IPS-NIHi11 (cell line): ENCODE results near the gene PAQR7.

Source experiments
- DNase-seq: peaks from one replicate; pipeline ENCODE4 v3.0.0; 2012; ENCODE audit warnings: mixed read lengths, low spot score

PAQR7 gene

DNA sequence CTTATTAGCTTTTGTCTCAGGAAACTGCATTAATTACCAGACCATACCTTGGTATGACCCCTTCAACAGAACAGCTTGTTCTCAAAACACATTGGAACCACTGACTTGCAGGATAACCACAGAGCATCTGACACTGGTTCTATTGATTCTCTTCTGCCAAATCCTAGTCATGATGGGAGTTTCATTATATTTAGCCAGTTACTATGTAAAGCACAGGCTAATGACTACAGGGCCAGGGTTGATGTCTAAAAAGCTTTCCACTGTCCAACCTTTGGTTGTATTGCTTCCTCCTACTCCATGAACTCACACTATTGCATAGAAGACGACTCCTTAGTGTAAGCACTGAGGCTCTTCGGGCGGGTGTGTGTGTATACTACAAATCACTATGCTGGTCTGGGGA, 27.0 kb upstream of the PAQR7 start:
- no peak for DNase-seq

DNA sequence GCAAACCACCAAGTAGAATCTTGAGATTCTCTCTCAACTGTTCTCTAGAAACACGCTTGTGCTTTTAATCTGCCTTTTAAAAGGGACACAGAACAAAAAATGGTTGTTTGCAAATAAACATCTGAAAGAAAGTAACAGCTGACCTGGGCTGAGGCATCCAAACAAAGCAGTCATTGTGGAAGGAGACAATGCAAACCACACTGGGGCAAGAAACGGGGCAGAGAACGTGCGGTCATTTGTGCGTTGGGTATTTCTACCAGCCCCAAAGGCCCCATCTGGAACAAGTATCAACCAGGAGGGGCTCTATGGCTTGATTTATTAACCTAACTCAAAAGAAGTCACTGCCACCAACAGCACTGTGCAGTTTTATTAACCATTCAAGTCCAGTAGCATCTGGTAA, 24.7 kb upstream of the PAQR7 start:
- no peak for DNase-seq

DNA sequence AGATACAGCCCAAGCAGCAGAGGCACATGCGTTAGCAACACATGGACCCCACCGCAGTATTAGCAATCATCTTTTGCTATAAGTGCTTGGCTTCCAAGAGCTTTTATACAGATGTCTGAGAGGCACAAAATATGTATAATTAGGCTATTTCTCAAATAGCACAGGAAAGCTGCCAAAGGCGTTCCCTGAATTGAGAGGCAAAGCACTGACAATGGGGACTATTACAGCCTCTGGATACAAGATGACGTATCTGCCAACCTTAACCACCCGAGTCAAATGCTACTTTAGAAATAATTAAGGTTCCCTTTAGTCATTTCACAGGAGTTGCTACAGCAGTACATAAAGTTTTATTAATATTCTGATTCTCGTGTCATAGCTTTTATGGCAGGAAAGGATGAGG, 24.3 kb upstream of the PAQR7 start:
- no peak for DNase-seq

DNA sequence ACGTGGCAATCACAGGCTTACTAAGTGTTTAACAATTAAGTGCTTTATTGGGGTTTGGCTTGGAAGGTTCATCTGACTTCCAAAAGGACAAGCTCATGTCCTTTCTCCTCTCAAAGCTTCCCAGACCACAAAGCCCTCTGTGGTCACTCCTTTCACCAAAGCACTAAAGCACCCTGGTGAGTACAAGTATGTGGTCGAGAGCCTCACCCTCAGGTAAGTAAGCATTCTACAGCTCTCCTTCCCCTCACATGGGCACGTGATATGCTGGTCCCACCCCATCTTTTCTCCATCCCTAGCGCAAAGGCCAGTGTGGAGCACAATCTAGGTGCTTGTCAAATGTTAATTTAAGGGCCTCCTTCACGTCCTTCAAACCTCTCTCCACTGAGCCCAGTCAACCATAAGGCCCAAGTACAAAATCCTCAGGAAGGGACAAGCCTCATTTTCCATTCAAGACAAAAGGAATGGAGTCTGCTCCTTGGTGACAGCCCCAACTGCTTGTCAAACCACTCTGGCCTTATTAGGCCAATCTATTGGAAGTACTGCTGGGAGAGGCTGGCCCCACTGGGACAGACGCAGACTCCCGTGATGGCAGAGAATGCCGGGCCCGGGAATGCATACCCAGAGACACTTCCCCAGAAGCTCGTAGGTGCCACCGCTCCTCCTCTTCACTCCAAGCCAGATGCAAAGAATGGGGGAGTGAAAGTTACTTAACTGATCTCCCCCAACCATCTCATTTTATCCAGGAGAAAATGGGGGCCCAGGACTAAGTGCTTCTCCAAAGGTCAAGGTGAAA, 22.9 kb upstream of the PAQR7 start:
- DNase-seq: no peak

DNA sequence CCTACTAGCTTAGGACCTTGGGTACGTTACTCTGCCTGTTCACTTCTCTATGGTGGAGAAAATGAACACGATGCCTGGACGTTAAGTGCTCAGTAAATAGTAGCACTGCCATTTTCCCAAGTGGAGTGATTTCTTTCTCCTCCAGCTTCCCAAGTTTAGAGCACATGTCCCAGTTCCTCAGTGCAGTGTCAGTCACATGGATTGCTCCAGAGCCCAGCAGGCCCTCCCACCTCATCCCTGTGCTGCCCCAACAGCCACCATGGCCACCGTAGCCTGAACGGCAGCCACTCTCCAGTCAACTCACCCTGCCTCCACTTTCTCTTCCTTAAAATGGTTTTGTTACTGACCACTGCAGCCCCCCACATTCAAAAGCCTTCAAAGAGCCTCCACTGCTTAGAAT, 22.2 kb upstream of the PAQR7 start:
- no peak for DNase-seq

DNA sequence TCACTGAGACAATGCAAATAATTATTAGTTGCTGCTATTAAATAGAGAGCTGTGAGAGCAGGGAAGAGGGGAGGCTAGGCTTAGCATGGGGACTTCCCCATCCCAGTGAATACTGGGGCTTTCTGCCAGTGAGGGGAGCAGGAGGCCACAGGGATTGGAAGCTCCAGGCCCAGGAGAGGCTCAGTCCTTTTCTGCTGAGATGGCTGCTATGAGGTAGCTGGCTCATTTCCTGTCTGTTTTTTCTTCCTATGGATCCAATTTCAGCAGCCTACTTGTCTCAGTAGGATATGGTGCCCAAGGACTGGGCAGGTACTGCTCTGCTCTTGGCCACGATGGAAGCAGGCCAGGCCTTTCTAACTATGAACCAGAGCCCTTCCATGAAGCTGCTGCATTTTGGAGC, 20.8 kb upstream of the PAQR7 start:
- DNase-seq: no peak

DNA sequence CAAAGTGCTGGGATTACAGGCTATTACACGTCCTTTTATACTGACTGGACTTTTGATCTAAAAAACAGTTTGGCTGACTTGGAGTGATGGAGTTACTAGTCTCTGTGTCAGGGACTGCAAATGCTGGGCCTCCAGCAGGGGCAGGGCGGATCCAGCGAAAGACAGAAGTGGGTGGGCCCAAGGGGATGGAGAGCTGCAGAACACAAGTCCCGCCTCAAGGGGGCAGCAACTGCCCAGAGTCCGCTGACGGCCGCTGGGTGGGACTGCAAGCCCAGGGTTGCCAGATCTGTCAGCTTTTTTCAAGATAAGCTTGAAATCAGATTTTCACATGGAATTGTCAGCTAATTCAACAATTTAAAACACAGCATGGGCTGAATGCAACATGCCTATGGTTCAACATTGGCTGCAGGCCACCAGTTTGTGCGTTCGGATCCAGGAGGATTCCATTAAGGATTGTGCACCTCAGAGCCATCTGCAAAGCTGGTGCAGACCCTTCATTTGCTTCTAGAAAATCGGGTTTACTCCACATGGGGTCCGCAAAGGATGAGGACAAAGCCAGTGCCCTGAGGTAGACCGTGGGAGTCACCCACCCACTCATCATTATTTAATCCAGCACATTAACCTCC, 20.0 kb upstream of the PAQR7 start:
- peak; percentile 93 for DNase-seq

DNA sequence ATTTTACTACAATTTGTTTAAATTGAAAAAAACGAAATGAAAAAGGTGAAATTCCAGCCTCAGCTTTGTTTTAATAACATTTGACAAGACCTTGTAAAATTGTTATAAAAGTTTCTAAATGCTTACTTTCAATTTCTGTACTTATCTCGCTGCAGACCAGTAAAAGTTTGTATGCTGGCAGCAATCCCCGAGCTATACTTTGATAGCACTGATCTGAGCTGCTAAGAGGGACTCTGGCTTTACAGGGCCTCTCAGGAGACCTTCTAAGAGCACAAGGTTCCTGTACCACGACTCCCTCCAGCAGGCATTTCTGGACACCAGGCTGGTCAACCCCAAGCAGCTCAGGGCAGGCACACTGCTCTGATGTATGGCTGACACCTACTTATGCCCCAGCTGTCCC, 17.6 kb upstream of the PAQR7 start:
- no peak for DNase-seq

DNA sequence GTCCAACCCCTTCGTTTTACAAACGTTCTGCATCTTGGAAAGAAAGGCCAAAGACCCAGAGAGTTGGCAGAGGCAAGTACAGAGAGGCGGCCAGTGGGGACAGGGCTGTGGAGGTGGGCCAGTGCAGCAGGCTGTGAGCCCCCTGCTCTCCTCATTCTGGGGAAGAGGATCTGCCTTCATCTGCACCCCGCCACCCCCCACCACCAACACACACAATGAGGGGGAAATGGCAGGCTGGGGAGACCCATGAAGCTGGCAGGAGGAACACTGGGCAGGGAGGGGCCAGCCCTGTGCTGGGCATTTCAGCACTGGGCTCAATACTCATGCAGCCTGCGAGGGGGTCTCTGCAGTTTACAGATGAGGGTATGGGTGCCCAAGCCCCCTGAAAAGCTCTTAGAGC, 16.1 kb upstream of the PAQR7 start:
- DNase-seq: no peak

DNA sequence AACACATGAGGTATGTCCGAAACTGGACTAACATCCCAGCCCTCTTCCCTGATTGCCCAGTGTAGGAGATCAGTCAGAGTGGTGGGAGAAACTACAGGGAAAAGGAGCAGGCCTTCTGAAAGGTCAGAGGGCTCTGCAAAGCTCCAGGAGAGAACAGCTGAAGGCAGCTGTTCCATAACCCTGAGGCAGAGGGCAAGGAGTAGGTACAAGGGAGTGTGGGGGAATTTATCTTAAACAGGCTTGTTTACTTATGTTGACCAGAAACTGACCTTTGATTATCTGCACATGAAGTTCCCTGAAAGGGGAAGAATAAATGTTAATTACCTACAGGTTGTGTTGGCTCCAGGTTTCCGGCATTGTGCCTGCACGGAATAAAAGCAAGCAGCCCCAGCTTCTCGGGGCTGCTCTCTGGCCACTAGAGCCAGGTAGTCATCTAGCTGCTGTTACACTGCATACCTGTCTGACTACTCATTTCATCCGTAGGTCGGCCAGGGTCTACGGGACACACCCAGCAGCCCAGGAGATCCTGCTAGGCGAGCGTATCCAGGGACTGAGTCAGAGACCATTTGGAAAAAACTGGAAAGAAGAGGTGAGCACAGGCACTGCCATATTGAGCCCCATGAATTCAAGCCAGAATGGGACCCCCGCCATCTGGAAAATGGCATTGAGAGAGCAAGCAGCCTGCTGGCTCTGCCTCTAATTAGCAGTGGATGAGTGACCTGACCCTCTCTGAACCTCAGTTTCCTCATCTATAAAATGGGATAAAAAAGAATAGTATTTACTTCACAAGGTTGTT, 14.9 kb upstream of the PAQR7 start:
- DNase-seq: no peak

DNA sequence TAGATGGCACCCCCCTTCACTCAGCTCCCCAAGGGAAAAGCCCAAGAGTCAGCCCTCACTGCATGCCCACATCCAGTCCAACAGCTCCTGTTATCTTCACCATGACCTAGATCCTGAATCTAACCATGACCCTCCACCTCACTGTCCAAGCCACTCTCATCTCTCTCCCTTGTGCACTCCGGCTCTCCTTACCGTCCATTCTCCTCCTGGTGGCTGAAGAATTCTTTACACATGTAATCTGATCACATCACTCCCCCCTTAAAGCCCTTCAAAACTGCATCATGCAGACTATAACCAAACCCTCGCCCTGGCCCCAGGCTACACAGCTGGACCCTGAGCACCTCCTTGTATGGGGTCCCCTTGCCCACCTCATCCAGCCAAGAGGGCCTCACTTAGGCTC, 14.0 kb upstream of the PAQR7 start:
- DNase-seq: no peak

DNA sequence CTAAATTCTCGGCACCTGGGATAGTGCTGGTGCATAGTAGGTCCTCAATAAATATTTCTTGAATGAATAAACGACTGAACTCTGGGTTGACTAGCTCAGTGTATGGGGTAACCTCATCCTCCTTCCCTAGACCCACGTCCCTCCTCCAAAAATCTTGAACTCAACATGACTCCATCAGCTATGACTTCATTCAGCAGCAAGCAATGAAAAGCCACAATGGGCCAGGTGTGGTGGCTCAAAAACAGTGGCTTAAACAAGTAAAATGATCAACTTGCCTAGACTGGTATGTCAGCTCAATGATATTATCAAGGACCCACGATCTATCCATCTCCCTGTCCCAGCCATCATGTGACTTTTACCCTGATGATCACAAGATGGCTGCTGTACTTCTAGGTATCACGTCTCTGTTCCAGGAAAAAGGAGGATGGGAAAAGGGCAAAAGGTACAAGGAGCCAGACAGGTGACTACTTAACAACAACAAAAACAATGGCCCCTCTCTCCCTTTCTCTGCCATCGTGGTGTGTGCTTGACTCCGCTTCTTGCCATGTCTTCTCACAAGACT, 13.0 kb upstream of the PAQR7 start:
- no peak for DNase-seq

DNA sequence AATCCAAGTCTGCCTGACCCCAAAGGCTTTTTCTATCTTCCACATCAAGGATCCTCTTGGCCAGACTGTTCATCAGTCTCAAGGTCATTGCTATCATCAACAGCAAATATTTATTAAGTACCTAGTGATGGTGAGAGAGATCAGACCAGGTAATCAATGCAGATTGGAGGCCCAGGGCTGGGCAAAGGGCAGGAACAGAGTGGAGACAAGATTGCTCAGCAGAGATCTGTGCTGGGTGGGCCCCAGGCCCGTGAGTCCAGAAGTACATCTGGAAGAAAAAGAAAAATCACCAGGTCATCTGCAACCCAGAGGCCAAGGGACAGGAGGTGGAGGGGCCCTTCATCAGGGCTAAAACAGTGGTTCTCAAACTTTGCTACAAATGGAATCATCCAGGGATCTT, 10.1 kb upstream of the PAQR7 start:
- no peak for DNase-seq

DNA sequence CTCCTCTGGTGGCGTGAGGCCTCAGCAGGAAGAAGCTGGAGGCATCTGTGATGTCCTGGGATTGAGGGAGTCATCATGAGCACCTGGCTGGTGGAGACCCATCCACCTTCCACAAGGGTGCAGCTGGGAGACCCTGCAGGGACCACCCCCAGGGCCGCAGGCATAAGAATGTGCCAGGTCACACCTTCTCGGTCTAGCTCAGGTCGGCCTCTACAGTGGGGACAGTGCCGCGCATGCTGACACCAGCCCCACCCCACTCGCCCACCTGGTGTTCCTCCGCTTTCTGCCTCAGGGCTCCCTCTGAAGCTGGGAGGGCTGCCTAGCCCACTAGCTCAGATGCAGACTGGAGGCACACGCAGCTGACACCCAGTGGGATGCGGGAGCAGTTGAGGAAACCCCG, 5.8 kb upstream of the PAQR7 start:
- no peak for DNase-seq

DNA sequence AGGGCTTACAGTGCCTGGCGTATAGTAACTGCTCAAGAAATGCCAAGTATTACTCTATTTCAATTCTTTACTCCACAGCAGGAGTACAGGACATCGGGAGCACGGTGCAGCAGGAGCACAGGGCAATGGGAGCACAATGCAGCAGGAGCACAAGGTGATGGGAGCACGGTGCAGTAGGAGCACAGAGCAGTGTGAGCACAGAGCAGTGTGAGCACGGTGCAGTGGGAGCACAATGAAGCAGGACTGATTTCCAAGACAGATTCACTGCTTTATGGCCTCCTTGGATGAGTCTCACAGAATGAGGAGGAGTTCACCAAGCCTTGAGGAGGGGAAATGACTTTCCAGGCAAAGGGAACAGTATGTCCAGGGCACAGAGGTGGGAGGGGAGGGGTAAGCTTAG, 5.0 kb upstream of the PAQR7 start:
- no peak for DNase-seq

DNA sequence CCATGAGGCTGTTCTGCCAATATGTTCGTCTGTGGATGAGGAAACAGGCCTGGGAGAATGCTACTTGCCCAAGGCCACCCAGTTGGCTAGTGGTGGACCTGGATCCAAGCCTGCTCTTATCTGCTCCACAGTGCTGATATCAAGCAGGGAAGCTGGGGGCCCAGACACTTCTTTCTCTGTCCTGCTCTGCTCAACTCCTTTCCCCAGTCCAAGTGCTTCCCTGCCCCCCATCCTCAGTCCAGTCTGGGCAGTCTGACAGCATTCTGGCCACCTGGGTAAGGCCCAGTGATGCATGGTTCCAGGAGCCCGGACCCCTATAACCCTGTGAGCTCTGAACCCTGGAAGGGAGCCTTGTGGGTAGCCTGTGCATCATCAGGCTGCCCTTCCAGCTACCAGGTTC, 4.2 kb upstream of the PAQR7 start:
- DNase-seq: no peak

DNA sequence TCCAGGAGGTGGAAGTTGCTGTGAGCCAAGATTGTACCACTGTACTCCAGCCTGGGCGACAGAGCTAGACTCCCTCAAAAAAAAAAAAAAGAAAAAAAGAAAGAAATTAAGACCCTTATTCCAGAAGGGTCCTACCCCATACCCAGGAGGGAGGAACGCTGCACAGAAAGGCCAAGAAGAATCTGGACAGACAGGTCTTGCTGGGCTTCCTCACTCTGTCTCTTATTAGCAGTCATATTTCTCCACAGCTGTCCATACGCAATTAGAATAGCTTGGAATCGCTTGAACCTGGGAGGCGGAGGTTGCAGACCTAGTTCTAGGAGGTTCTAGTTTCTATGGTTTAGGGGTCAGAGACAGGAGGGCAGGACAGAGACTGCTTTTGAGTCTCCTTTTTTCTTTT, 3.2 kb upstream of the PAQR7 start:
- DNase-seq: no peak

DNA sequence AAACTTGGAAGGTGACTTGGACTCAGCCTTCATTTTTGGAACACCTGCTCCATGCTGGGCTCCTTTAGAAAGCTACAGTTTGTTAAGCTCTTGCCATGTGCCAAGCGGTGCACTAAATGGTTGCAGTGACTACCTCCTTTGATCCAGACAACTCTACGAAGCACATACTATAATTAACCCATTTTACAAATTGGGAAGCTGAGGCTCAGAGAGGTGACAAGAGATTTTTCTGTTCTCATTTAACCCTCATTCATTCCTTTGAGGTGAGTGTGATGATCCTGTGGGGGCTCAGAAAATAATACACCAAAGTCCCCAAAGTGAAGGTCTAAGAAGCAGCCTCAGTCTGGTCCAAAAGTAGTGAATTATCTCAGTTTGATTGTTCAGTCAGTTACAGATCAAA, 1.6 kb upstream of the PAQR7 start:
- no peak for DNase-seq

DNA sequence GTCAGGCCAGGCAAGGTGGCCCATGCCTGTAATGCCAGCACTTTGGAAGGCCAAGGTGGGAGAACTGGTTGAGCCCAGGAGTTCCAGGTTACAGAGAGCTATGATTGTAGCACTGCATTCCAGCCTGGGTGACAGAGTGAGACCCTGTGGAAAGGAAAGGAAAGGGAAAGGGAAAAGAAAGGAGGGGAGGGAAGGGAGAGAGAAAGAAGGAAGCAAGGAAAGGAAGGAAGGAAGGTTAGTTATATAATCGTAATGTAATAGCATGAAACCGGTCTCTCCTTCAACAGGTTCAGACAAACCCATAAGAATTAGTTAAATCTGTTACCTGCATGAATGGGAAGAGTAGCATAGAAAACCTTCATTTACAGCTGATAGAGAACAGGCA, 1.2 kb upstream of the PAQR7 start:
- no peak for DNase-seq

DNA sequence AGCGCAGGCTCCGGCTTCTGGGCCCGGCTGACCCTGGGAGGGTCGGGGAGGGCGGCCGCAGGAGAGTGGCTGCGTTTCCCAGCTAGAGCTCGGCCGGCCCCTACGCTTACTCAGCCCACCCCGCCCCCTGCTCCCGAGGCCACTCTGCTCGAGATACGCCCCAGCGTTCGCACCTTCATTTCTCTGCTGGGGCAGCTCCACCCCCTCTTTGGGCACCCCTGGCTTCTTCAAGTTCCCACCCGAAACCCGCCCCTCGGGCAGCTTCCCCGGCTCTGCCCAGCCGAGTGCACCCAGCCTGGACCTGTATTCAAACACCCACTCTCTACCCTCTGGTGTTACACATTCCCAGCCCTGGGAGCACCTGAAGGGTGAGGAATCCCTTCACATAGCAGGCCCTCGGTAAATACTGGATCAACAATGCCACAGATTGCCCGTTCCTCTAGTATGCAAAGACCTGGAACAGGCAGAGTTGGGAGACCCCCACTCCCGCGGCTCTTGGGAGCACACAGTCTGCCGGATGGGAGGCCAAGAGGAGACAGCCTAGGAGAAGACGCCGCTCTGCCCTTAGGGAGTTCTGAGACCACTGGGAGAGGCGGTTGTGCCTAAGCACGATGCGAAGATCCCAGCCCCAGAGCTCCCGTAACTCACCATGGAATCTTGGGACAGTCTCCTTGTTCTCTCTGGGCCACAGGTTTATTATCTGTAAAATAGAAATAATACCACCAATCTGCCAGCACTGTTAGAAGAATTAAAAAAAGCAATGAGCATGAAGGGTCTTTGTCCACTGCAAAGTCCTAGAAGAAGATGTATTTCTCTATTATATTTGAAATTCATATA, 566 bp upstream of the PAQR7 start:
- peak; percentile 71 for DNase-seq

DNA sequence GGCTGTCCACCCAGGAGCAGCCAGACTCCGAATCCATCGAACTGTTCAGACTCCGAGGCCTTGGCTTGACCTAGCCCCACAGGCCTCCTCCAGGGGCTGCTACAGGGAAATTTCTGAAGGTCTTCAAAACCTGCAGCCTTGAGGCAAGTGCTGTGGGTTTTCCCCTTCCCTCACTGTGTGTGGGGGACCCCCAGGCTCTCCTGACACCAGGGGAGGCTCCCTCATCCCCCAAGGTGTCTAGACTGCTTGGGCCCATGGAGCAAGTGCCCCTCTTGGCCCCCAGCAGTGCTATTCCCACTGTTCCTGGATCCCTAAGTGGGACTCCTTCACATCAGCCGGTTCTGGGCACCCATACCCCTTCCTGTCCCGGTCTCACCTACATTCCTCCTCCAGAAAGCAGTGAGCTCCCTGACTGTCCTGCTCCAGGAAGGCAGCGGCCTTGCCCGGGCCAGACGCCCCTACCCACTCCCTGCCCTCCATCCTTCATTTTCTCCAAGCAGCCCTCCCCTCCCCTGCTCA, 814 bp downstream of the PAQR7 start:
- no peak for DNase-seq

DNA sequence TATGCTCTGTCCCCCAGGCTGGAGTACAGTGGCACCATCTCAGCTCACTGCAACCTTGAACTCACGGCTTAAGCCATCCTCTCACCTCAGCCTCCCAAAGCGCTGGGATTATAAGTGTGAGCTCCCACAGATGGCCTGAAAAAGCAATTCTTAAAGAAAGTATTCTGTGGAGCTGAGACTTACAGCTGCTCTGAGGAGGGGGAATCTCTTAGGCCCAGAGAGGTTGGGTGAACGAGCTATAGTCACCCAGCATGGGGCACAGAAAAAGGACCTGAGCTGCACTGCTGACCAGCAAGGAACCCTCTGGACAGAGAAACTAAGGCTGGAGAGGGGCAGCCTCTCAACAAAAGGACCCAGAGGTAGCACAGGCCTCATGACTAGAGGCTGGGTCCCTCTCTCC, 1.3 kb downstream of the PAQR7 start:
- no peak for DNase-seq
